GM13976 (cell line): ENCODE results near the gene UBN2.
"Not testable (repeated sequence)": the region's sequence is repeated elsewhere in the genome, so short reads cannot be mapped to it uniquely, and the experiment has no call there.

ENCODE experiments used
- DNase-seq: peaks from one replicate; pipeline ENCODE4 v3.0.0; 2012; ENCODE audit warnings: low spot score
- CTCF ChIP-seq: IDR thresholded peaks from 2 replicates; pipeline ENCODE4 v1.5.1; 2012; ENCODE audit warnings: borderline replicate concordance, mild to moderate bottlenecking; ENCODE audit not compliant: insufficient read depth; ENCODE audit errors: extremely low read depth, missing control alignments, control extremely low read depth
- in situ Hi-C: fragments of 300-500 bp; cut with MboI; formaldehyde crosslinking; loops from one replicate; pipeline ENCODE4 v1.12.0; 2022; ENCODE audit warnings: low sequenced_read_pairs, mixed read lengths, inconsistent platforms; ENCODE audit not compliant: unreplicated experiment

UBN2 gene

GRCh38 chr7:139332697-139333359 lies 101.8 kb downstream of the UBN2 start:
- in situ Hi-C loops: no loop called here

GRCh38 chr7:139333443-139333842 lies 102.4 kb downstream of the UBN2 start:
- DNase-seq, in situ Hi-C loops: not testable (repeated sequence)

More at GRCh38 chr7:139332697-139333359, 101.8 kb downstream of the UBN2 start:
- TF ChIP-seq CTCF: no peak
- no peak for DNase-seq

GRCh38 chr7:139334399-139335150 lies 103.5 kb downstream of the UBN2 start:
- DNase-seq: no peak
- TF ChIP-seq CTCF: no peak
- in situ Hi-C loops: no loop called here

GRCh38 chr7:139339025-139339424 lies 108.0 kb downstream of the UBN2 start:
- no peak for DNase-seq
- in situ Hi-C loops: no loop called here
- no peak for TF ChIP-seq CTCF

- in situ Hi-C loops: no loop called here
- DNase-seq: no peak
- no peak for TF ChIP-seq CTCF
These were observed 108.6 kb downstream of the UBN2 start for GRCh38 chr7:139339698-139340036.

- peak; percentile 93 for DNase-seq
- peak; percentile 73 for TF ChIP-seq CTCF
- in situ Hi-C loops: no loop called here
These were observed 109.2 kb downstream of the UBN2 start for GRCh38 chr7:139340037-139340807.

GRCh38 chr7:139340808-139341057 lies 109.7 kb downstream of the UBN2 start:
- no peak for DNase-seq
- no peak for TF ChIP-seq CTCF
- in situ Hi-C loops: no loop called here
